Lower lobe of right lung (tissue), 2 donors: ENCODE results near the gene TMPRSS2. TPM values are rescaled to one million over a fixed set of nuclear protein-coding genes. Genes with fewer than 3 reads are reported as not detected.
"Not testable (repeated sequence)": the region's sequence is repeated elsewhere in the genome, so short reads cannot be mapped to it uniquely, and the experiment has no call there.

ENCODE experiments used
- ATAC-seq, 2 donors: fragments of 200-7000 bp; cut with Tn5 transposase; one replicate each; pipeline ENCODE4 v1.9.1; 2020 to 2022; ENCODE audit warnings: mild to moderate bottlenecking in 2 of 2, moderate library complexity in 2 of 2
- DNase-seq: peaks from one replicate; pipeline ENCODE4 v3.0.0-alpha.2; 2020
- H3K27ac ChIP-seq: fragments of 200-600 bp; one replicate; pipeline ENCODE4 v1.8.0; 2022
- H3K27me3 ChIP-seq: fragments of 200-600 bp; one replicate; pipeline ENCODE4 v1.8.0; 2022; ENCODE audit warnings: low read depth
- H3K36me3 ChIP-seq: fragments of 200-600 bp; one replicate; pipeline ENCODE4 v1.8.0; 2022; ENCODE audit warnings: mild to moderate bottlenecking
- H3K4me1 ChIP-seq: fragments of 200-600 bp; one replicate; pipeline ENCODE4 v1.8.0; 2022
- H3K4me3 ChIP-seq: fragments of 200-600 bp; one replicate; pipeline ENCODE4 v1.8.0; 2022; ENCODE audit warnings: mild to moderate bottlenecking
- H3K9me3 ChIP-seq: fragments of 200-600 bp; one replicate; pipeline ENCODE4 v1.8.0; 2022
- CTCF ChIP-seq: fragments of 200-600 bp; IDR thresholded peaks from one replicate; pipeline ENCODE4 v1.8.0; 2022; ENCODE audit warnings: antibody characterized with exemption, mild to moderate bottlenecking
- intact Hi-C: fragments of 100-400 bp; cut with DNase I; formaldehyde crosslinking; loops from one replicate; pipeline ENCODE4 v1.11.0; 2022
- total RNA-seq: library from RNA; stranded (reverse); fragmentation: NEBNext Ultra II Directional; extraction: Animal tissue kit (Norgen Biotek cat#: 25700); gene quantifications from one replicate; pipeline ENCODE4 v1.2.1, GENCODE V29; 2021
- donor health status: DM: no; HTN: yes; CAD: no; lungs with severe emphysema.

TMPRSS2 gene
- total RNA-seq, 1 donor from 2014 or later: 87.7 TPM

GRCh38 chr21:41425588-41425953 is 82.4 kb downstream of the TMPRSS2 start:
- H3K27me3 ChIP-seq: no peaks in the 10 kb centered on the region
- peaks cover 42% of the 10 kb centered on the region for H3K4me1 ChIP-seq
- intact Hi-C loops: no loop called here
- no peaks in the 10 kb centered on the region for H3K9me3 ChIP-seq
- H3K36me3 ChIP-seq: peaks cover 28% of the 10 kb centered on the region
- no peak for TF ChIP-seq CTCF
- ATAC-seq: peak; percentile 6 to 8
- peak overlapping the region; percentile 89 for H3K27ac ChIP-seq
- DNase-seq: no peak
- peak overlapping the region; percentile 81 for H3K4me3 ChIP-seq

- H3K4me1 ChIP-seq: peaks cover 61% of the 10 kb centered on the region
- intact Hi-C loops, DNase-seq, H3K4me3 ChIP-seq, ATAC-seq, H3K9me3 ChIP-seq, H3K27me3 ChIP-seq, H3K36me3 ChIP-seq, H3K27ac ChIP-seq: not testable (repeated sequence)
Observed at GRCh38 chr21:41423305-41423636, 84.7 kb downstream of the TMPRSS2 start.

- no peak for TF ChIP-seq CTCF
- Histone ChIP-seq H3K27me3 (no peaks in the 10 kb centered on the region), H3K27ac (no peak overlapping the region), H3K9me3 (no peaks in the 10 kb centered on the region), H3K4me3 (no peak overlapping the region), H3K36me3 (no peaks in the 10 kb centered on the region), H3K4me1 (peaks cover 60% of the 10 kb centered on the region)
- intact Hi-C loops: no loop called here
- DNase-seq (no peak), ATAC-seq (no peak)
Observed at GRCh38 chr21:41422546-41423304, 85.2 kb downstream of the TMPRSS2 start.

- ATAC-seq, intact Hi-C loops, H3K9me3 ChIP-seq, DNase-seq, H3K27me3 ChIP-seq, H3K36me3 ChIP-seq: not testable (repeated sequence)
- peaks cover 49% of the 10 kb centered on the region for H3K4me1 ChIP-seq
- H3K4me3 ChIP-seq: peak overlapping the region; percentile 74
- H3K27ac ChIP-seq: peak overlapping the region; percentile 91
Observed at GRCh38 chr21:41420998-41421397, 87.0 kb downstream of the TMPRSS2 start.

GRCh38 chr21:41419921-41420862 is 87.8 kb downstream of the TMPRSS2 start:
- no peaks in the 10 kb centered on the region for H3K27me3 ChIP-seq
- intact Hi-C loops: no loop called here
- H3K27ac ChIP-seq: peak overlapping the region; percentile 91
- TF ChIP-seq CTCF: no peak
- no peaks in the 10 kb centered on the region for H3K36me3 ChIP-seq
- H3K9me3 ChIP-seq: no peaks in the 10 kb centered on the region
- peak; percentile 89 for DNase-seq
- peak overlapping the region; percentile 74 for H3K4me3 ChIP-seq
- peak; percentile 92 to 94 for ATAC-seq
- peaks cover 43% of the 10 kb centered on the region for H3K4me1 ChIP-seq

- intact Hi-C loops: no loop called here
- Histone ChIP-seq H3K9me3 (no peaks in the 10 kb centered on the region), H3K27me3 (no peaks in the 10 kb centered on the region), H3K4me3 (no peak overlapping the region), H3K36me3 (no peaks in the 10 kb centered on the region), H3K27ac (peak overlapping the region; percentile 91), H3K4me1 (peaks cover 43% of the 10 kb centered on the region)
- DNase-seq (no peak), ATAC-seq (no peak)
- no peak for TF ChIP-seq CTCF
Observed at GRCh38 chr21:41418956-41419680, 88.8 kb downstream of the TMPRSS2 start.
